Left lung (tissue), 14 donors: ENCODE data around the gene MFAP1. TPM values are rescaled to one million over a fixed set of nuclear protein-coding genes. Genes with fewer than 3 reads are reported as not detected.

Experiments
- ATAC-seq: fragments of 200-7000 bp; cut with Tn5 transposase; one replicate; pipeline ENCODE4 v1.9.1; 2020; ENCODE audit warnings: moderate library complexity
- DNase-seq, 4 donors: peaks; one replicate each; pipeline ENCODE4 v3.0.0-alpha.2; 2013 to 2020
- H3K27ac ChIP-seq, 2 donors: fragments of 200-600 bp; sonication (generic) in 1 of 2; one replicate each; pipeline versions ENCODE4 v1.5.0 to v1.8.0; 2020 to 2021
- H3K27me3 ChIP-seq, 2 donors: fragments of 200-600 bp; sonication (generic) in 1 of 2; one replicate each; pipeline versions ENCODE4 v1.5.0 to v1.8.0; 2020 to 2021
- H3K36me3 ChIP-seq, 2 donors: fragments of 200-600 bp; sonication (generic) in 1 of 2; one replicate each; pipeline versions ENCODE4 v1.5.0 to v1.8.0; 2020 to 2021
- H3K4me1 ChIP-seq, 2 donors: fragments of 200-600 bp; one replicate each; pipeline ENCODE4 v1.8.0; 2021
- H3K4me3 ChIP-seq, 2 donors: fragments of 200-600 bp; sonication (generic) in 1 of 2; one replicate each; pipeline versions ENCODE4 v1.5.0 to v1.8.0; 2020 to 2021; ENCODE audit warnings: mild to moderate bottlenecking in 1 of 2
- H3K9me3 ChIP-seq, 2 donors: fragments of 200-600 bp; sonication (generic) in 1 of 2; one replicate each; pipeline versions ENCODE4 v1.5.0 to v1.8.0; 2020 to 2021
- intact Hi-C, 2 donors: fragments of 100-400 bp; cut with DNase I; formaldehyde crosslinking; loops; one replicate each; pipeline versions ENCODE4 v1.11.2 to v1.14.2; 2022
- long read RNA-seq, 12 donors: library from polyadenylated mRNA in 2 of 12; unstranded in 2 of 12; transcript quantifications; one replicate each; pipeline ENCODE4 v2.0.0 and lab custom pipeline, GENCODE V29; 2019 to 2026
- polyA plus RNA-seq, 6 donors: library from polyadenylated mRNA; unstranded; fragments of 120-200 nt; gene quantifications; one replicate each; pipeline ENCODE4 v1.2.1, GENCODE V29; 2013; ENCODE audit not compliant: insufficient read length in 6 of 6
- total RNA-seq, 2 donors: library from RNA; stranded (reverse); fragmentation: NEBNext Ultra II Directional; extraction: Animal tissue kit (Norgen Biotek cat#: 25700); gene quantifications; one replicate each; pipeline ENCODE4 v1.2.1, GENCODE V29; 2021
- TF ChIP-seq, protein P1 (sequence below), 2 donors: fragments of 200-600 bp; sonication (generic) in 1 of 2; IDR thresholded peaks; one replicate each; pipeline versions ENCODE4 v1.5.0 to v1.8.0; 2021; ENCODE audit warnings: antibody characterized with exemption in 2 of 2
- donor health status: DM: no; HTN: yes; CAD: no.
- donor health status: DM: no; HTN: no; CAD: no.

The MFAP1 gene, protein sequence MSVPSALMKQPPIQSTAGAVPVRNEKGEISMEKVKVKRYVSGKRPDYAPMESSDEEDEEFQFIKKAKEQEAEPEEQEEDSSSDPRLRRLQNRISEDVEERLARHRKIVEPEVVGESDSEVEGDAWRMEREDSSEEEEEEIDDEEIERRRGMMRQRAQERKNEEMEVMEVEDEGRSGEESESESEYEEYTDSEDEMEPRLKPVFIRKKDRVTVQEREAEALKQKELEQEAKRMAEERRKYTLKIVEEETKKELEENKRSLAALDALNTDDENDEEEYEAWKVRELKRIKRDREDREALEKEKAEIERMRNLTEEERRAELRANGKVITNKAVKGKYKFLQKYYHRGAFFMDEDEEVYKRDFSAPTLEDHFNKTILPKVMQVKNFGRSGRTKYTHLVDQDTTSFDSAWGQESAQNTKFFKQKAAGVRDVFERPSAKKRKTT
- 10 to 100 TPM; 21.9 to 22.5 TPM for total RNA-seq
- polyA plus RNA-seq: 10 to 100 TPM; 47.3 to 58.6 (median 54.2) TPM
- long read RNA-seq, donor 1, transcript MFAP1-201 (9 exons, 2,155 nt): major isoform, 15 of 58 reads
- long read RNA-seq, donor 1, partial matches to known transcripts: 42 of 58 reads
- long read RNA-seq, donor 1, other reads (novel, unspliced or antisense): 0 of 58 reads
- long read RNA-seq, donor 2, transcript MFAP1-201 (9 exons, 2,155 nt): major isoform, 11 of 55 reads
- long read RNA-seq, donor 2, partial matches to known transcripts: 41 of 55 reads
- long read RNA-seq, donor 2, other reads (novel, unspliced or antisense): 0 of 55 reads
- long read RNA-seq, donor 3, transcript MFAP1-201 (9 exons, 2,155 nt): major isoform, 10 of 10 reads
- long read RNA-seq, donor 3, partial matches to known transcripts: 0 of 10 reads
- long read RNA-seq, donor 3, other reads (novel, unspliced or antisense): 0 of 10 reads
- long read RNA-seq, donor 4, transcript MFAP1-201 (9 exons, 2,155 nt): major isoform, 15 of 38 reads
- long read RNA-seq, donor 4, partial matches to known transcripts: 20 of 38 reads
- long read RNA-seq, donor 4, other reads (novel, unspliced or antisense): 3 of 38 reads
- long read RNA-seq, donor 5, transcript MFAP1-201 (9 exons, 2,155 nt): major isoform, 13 of 21 reads
- long read RNA-seq, donor 5, partial matches to known transcripts: 8 of 21 reads
- long read RNA-seq, donor 5, other reads (novel, unspliced or antisense): 0 of 21 reads
- long read RNA-seq, donor 6, transcript MFAP1-201 (9 exons, 2,155 nt): major isoform, 9 of 18 reads
- long read RNA-seq, donor 6, partial matches to known transcripts: 8 of 18 reads
- long read RNA-seq, donor 6, other reads (novel, unspliced or antisense): 0 of 18 reads
- long read RNA-seq, donor 7, transcript MFAP1-201 (9 exons, 2,155 nt): major isoform, 8 of 8 reads
- long read RNA-seq, donor 7, partial matches to known transcripts: 0 of 8 reads
- long read RNA-seq, donor 7, other reads (novel, unspliced or antisense): 0 of 8 reads
- long read RNA-seq, donor 8, transcript MFAP1-201 (9 exons, 2,155 nt): major isoform, 12 of 12 reads
- long read RNA-seq, donor 8, partial matches to known transcripts: 0 of 12 reads
- long read RNA-seq, donor 8, other reads (novel, unspliced or antisense): 0 of 12 reads
- long read RNA-seq, donor 9: 0 reads
- long read RNA-seq, donor 10, transcript MFAP1-201 (9 exons, 2,155 nt): major isoform, 8 of 19 reads
- long read RNA-seq, donor 10, partial matches to known transcripts: 10 of 19 reads
- long read RNA-seq, donor 10, other reads (novel, unspliced or antisense): 1 of 19 reads
- long read RNA-seq, donor 11: 0 reads
- long read RNA-seq, donor 12, transcript MFAP1-201 (9 exons, 2,155 nt): major isoform, 11 of 12 reads
- long read RNA-seq, donor 12, partial matches to known transcripts: 0 of 12 reads
- long read RNA-seq, donor 12, other reads (novel, unspliced or antisense): 0 of 12 reads

DNA sequence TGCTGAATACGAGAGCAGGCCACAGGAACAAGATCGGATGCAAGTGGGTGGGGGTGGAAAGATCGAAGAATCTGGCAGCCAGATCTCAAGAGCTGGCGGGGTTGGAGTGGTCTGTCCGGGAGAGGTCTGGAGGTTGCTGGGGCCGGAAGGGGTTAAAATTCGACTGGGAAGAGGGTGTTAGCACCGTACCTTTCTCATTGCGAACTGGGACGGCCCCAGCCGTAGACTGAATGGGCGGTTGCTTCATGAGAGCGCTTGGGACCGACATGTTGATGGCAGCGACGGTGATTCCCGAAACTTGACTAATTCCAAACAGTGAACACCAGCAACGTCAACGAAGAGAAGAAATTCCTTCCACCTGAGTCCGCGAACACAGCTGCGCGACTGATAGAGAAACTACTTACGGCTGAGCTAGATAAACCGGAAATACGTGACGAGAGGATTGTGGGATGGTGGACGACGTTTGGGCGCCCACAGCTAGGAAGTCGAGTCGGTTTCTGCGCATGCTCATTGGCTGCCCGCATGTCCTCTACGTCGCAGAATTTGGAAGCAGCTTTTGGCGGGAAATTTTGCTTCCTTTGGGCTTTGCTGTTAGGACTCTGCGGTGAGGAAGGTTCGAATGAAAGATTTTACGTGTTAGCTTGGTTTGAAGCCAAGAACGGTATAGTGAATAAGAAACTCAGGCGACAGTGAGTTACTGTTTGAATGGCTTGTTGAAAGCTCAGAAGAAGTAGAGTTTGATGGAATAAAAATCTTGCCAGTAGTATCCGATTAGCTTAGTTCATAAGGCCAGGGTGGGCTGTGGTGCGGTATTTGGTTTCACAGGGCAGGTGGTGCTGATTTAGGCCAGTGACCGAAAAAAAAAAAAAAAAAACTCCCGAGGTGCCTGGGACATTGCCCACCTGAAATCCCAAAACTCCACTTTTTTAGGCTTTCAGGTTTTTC, at the start of gene MFAP1:
Gene MFAP1, minus strand, starts transcription at position 389 of the 945 bp plus-strand sequence. Its CDS starts 121 bp downstream, at position 268.
- TF ChIP-seq, protein P1, sequence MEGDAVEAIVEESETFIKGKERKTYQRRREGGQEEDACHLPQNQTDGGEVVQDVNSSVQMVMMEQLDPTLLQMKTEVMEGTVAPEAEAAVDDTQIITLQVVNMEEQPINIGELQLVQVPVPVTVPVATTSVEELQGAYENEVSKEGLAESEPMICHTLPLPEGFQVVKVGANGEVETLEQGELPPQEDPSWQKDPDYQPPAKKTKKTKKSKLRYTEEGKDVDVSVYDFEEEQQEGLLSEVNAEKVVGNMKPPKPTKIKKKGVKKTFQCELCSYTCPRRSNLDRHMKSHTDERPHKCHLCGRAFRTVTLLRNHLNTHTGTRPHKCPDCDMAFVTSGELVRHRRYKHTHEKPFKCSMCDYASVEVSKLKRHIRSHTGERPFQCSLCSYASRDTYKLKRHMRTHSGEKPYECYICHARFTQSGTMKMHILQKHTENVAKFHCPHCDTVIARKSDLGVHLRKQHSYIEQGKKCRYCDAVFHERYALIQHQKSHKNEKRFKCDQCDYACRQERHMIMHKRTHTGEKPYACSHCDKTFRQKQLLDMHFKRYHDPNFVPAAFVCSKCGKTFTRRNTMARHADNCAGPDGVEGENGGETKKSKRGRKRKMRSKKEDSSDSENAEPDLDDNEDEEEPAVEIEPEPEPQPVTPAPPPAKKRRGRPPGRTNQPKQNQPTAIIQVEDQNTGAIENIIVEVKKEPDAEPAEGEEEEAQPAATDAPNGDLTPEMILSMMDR (IDR thresholded peaks at IDR 0.05): no peak
- ATAC-seq: peak; percentile 89
- intact Hi-C loops: no loop called here
- Histone ChIP-seq H3K4me3 (peak within 1 kb of the TSS; percentile 62 to 81), H3K4me1 (peaks cover 19 to 73% of the 10 kb centered on the region in 2 donors), H3K36me3 (no peaks in the 10 kb centered on the region), H3K9me3 (no peaks in the 10 kb centered on the region), H3K27me3 (no peaks in the 10 kb centered on the region), H3K27ac (peak within 1 kb of the TSS; percentile 92 to 94)
- DNase-seq: peak; percentile 93 to 98 (median 95)

DNA sequence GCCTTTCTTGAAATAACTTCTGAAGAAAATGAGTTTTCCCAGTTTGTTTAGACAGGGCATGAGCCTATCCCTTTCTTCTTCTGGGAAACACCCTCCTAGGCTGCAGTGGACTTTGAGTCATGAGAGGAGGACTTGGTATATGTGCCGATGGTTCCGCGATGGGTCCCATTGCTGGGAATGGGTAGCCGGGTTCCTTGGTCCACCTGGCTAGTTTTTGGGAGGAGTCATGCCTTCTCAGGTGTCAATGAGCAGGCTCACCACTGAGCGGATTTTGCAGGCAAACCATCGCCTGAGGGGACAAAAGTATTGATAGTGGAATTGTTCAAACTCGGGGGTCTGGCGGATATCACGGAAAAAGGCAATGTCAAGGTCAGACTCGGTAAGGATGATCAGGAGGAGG, 49.2 kb upstream of the MFAP1 start:
- Histone ChIP-seq H3K4me1 (no peaks in the 10 kb centered on the region), H3K9me3 (no peaks in the 10 kb centered on the region), H3K36me3 (peaks cover 0 to 12% of the 10 kb centered on the region in 2 donors), H3K27ac (no peak overlapping the region), H3K4me3 (no peak overlapping the region), H3K27me3 (no peaks in the 10 kb centered on the region)
- DNase-seq: no peak
- ATAC-seq: no peak
- TF ChIP-seq, protein P1 (IDR thresholded peaks at IDR 0.05): no peak
- intact Hi-C loops: no loop called here

DNA sequence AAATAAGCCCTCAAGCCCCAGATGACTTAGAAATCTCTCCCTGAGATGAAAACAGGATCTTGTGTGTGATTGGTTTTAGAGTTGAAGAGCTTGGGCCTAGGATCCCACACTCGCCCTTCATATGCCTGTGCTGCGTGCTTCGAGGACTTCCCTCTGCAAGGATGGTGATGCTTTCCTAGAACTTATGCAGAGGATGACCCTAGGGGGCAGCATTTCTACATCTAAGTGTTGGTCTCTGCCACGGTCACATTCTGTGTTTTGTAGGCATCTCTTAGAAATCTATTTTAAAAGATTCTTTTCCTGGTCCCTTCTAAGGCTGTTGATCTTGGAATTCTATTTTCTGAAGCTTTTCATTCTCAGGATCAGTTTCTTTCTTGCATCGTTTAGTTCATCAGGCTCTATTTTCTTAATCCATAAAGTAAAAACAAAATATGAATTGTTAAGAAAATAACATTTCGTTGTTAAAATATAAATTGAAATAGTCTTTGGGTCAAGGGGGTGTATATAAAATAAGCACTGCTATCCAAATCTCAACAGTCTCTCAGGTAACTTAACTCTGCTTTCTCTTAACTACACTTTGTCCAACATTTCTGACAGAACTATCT, 48.0 kb upstream of the MFAP1 start:
- peaks cover 0 to 12% of the 10 kb centered on the region in 2 donors for H3K36me3 ChIP-seq
- no peaks in the 10 kb centered on the region for H3K27me3 ChIP-seq
- H3K4me1 ChIP-seq: no peaks in the 10 kb centered on the region
- no peaks in the 10 kb centered on the region for H3K9me3 ChIP-seq
- intact Hi-C loops: no loop called here
- TF ChIP-seq, protein P1 (IDR thresholded peaks at IDR 0.05): peak; percentile 20 to 34
- ATAC-seq: peak; percentile 77
- H3K4me3 ChIP-seq: no peak overlapping the region
- peak in 2 of 4 donors; percentile 38 to 61 for DNase-seq
- no peak overlapping the region for H3K27ac ChIP-seq
